HEK293T (cell line): Measurements from ENCODE around the gene EPB41L2.

Experiments
- CTCF ChIA-PET: fragments of 350-600 bp; formaldehyde crosslinking; extraction: SDS; loops from one replicate; lab custom pipeline; 2021; ENCODE audit warnings: antibody characterized with exemption, inconsistent platforms; lab: Yijun Ruan, JAX
- POLR2A ChIA-PET: fragments of 350-600 bp; formaldehyde crosslinking; extraction: SDS; loops from one replicate; lab custom pipeline; 2020; ENCODE audit warnings: antibody characterized with exemption, inconsistent platforms; lab: Yijun Ruan, JAX
- DNase-seq: peaks from one replicate; pipeline ENCODE4 v3.0.0; 2012; ENCODE audit warnings: mixed read lengths; ENCODE audit errors: extremely low spot score
- ARNT ChIP-seq: fragments of 450-650 bp; IDR thresholded peaks from 2 replicates; pipeline ENCODE4 v1.6.1; 2017; ENCODE audit warnings: mild to moderate bottlenecking
- BHLHE40 ChIP-seq: fragments of 450-650 bp; IDR thresholded peaks from 2 replicates; pipeline ENCODE4 v1.6.1; 2016; ENCODE audit warnings: mild to moderate bottlenecking, moderate library complexity, borderline replicate concordance
- CTBP1 ChIP-seq: fragments of 450-650 bp; IDR thresholded peaks from 2 replicates; pipeline ENCODE4 v1.6.1; 2016; ENCODE audit warnings: borderline replicate concordance
- ELF4 ChIP-seq: fragments of 450-650 bp; IDR thresholded peaks from 2 replicates; pipeline ENCODE4 v1.6.1; 2017; ENCODE audit warnings: antibody characterized with exemption
- FOXA1 ChIP-seq: fragments of 450-650 bp; IDR thresholded peaks from 2 replicates; pipeline ENCODE4 v1.6.1; 2016; ENCODE audit warnings: mild to moderate bottlenecking
- FOXK2 ChIP-seq: fragments of 450-650 bp; IDR thresholded peaks from 2 replicates; pipeline ENCODE4 v1.6.1; 2016; ENCODE audit warnings: mild to moderate bottlenecking
- FOXM1 ChIP-seq: fragments of 450-650 bp; IDR thresholded peaks from 2 replicates; pipeline ENCODE4 v1.6.1; 2017; ENCODE audit warnings: mild to moderate bottlenecking, borderline replicate concordance
- HDGF ChIP-seq: fragments of 450-650 bp; IDR thresholded peaks from 2 replicates; pipeline ENCODE4 v1.6.1; 2017; ENCODE audit warnings: antibody characterized with exemption, borderline replicate concordance
- L3MBTL2 ChIP-seq: fragments of 450-650 bp; conservative IDR thresholded peaks from 2 replicates; pipeline ENCODE4 v1.6.1; 2016; ENCODE audit warnings: mild to moderate bottlenecking
- LEF1 ChIP-seq: fragments of 450-650 bp; IDR thresholded peaks from 2 replicates; pipeline ENCODE4 v1.6.1; 2017; ENCODE audit warnings: mild to moderate bottlenecking, borderline replicate concordance
- NFRKB ChIP-seq: fragments of 450-650 bp; IDR thresholded peaks from 2 replicates; pipeline ENCODE4 v1.6.1; 2016; ENCODE audit warnings: mild to moderate bottlenecking, moderate library complexity
- SP1 ChIP-seq: fragments of 450-650 bp; IDR thresholded peaks from 2 replicates; pipeline ENCODE4 v1.6.1; 2017
- SUZ12 ChIP-seq: fragments of 450-650 bp; IDR thresholded peaks from 2 replicates; pipeline ENCODE4 v1.6.1; 2016; ENCODE audit warnings: mild to moderate bottlenecking
- TARDBP ChIP-seq: fragments of 450-650 bp; IDR thresholded peaks from 2 replicates; pipeline ENCODE4 v1.6.1; 2016
- ZNF384 ChIP-seq: fragments of 450-650 bp; IDR thresholded peaks from 2 replicates; pipeline ENCODE4 v1.6.1; 2016
- TF ChIP-seq, protein P1 (sequence below): fragments of 450-650 bp; IDR thresholded peaks from 2 replicates; pipeline ENCODE4 v1.6.1; 2016

Gene EPB41L2

DNA sequence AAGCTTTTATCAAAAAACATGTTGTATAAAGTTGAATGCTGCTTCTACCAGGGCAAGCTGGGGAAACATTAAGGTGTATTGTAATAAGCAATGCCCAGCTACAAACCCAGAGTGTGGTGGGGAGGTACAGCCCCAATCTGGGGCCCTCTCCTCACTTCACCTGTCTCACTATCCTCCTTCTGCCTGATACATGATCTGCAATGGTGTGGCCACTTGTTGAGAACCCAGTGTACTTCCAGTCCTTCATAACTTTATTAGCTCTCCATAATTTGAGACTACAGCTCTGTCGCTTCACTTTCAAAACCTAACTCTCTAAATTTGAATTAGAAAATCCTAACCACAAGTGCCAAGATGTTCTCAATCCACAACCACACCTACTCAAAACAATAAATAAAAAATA, 84.9 kb downstream of the EPB41L2 start:
- TF ChIP-seq SP1, result no peak
- TF ChIP-seq FOXM1, result no peak
- TF ChIP-seq CTBP1, result no peak
- no peak for TF ChIP-seq FOXA1
- no peak for TF ChIP-seq TARDBP
- no peak for TF ChIP-seq FOXK2
- TF ChIP-seq NFRKB, result no peak
- TF ChIP-seq ELF4, result no peak
- TF ChIP-seq SUZ12, result no peak
- no peak for DNase-seq
- POLR2A ChIA-PET, result interaction anchor here (0.6 kb wide), 1 partner anchor 17 kb away, joined by 3 read pairs; no protein-coding TSS in a partner anchor
- CTCF ChIA-PET, result interaction anchor here (0.6 to 0.7 kb wide), 2 partner anchors 10 to 373 kb away, joined by 3 read pairs; no protein-coding TSS in a partner anchor

DNA sequence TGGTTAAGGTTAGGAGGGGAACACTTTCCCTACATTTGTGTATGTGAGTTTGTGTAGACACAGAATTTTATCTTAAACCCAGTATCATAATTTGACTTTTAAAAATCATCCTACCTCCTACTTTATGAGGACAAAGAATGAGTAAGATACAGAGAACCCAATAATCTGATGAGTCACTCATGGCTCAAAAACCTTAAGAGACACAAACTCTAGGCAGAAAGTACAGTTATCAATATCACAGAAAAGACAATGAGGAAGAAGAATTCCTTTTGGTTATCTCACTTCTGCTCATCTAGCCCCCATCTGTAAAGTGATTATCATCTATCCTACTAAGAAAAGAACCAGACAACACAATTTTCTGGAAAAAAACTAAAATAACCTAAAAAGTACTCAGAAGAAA, 87.7 kb downstream of the EPB41L2 start:
- CTCF ChIA-PET, result no interaction called here
- no peak for TF ChIP-seq FOXK2
- TF ChIP-seq L3MBTL2, result no peak
- TF ChIP-seq, protein P1, sequence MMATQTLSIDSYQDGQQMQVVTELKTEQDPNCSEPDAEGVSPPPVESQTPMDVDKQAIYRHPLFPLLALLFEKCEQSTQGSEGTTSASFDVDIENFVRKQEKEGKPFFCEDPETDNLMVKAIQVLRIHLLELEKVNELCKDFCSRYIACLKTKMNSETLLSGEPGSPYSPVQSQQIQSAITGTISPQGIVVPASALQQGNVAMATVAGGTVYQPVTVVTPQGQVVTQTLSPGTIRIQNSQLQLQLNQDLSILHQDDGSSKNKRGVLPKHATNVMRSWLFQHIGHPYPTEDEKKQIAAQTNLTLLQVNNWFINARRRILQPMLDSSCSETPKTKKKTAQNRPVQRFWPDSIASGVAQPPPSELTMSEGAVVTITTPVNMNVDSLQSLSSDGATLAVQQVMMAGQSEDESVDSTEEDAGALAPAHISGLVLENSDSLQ, result no peak
- no peak for TF ChIP-seq LEF1
- TF ChIP-seq ELF4, result no peak
- TF ChIP-seq NFRKB, result no peak
- no peak for TF ChIP-seq HDGF
- no peak for TF ChIP-seq SUZ12
- TF ChIP-seq BHLHE40, result no peak
- TF ChIP-seq ARNT, result no peak
- TF ChIP-seq CTBP1, result no peak
- TF ChIP-seq ZNF384, result no peak
- no peak for TF ChIP-seq FOXA1
- no peak for TF ChIP-seq SP1
- no peak for TF ChIP-seq TARDBP
- TF ChIP-seq FOXM1, result no peak
- POLR2A ChIA-PET, result no interaction called here
- DNase-seq, result no peak

DNA sequence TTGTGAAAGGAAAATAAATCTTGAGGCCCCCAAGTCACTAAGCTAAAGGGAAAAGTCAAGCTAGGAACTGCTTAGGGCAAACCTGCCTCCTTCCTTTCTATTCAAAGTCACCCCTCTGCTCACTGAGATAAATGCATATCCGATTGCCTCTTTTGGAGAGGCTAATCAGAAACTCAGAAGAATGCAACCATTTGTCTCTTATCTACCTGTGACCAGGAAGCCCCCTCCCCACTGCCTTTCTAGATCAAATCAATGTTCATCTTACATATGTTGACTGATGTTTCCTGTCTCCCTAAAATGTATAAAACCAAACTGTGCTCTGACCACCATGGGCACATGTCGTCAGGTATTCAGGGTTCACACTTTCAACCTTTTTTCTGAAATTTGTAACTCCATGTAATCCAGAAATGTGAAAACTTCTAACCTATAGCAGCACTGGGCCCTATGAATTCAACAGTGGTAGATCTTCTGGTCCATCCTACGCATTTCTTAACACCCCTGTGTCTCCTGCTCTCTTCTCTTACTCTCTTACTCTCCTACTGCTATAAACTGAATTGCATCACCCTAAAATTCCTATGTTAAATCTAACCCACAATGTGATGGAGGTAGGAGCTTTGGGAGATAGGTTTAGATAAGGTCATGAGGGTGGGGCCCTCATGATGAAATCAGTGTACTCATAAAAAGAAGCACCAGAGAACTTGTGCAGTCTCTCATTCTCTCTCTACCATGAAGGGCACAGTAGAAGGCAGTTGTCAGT, 89.3 kb downstream of the EPB41L2 start:
- ChIA-PET CTCF (no interaction called here), POLR2A (no interaction called here)
- no peak for DNase-seq
- TF ChIP-seq, protein P1, result no peak
- TF ChIP-seq CTBP1 (no peak), SP1 (no peak)

DNA sequence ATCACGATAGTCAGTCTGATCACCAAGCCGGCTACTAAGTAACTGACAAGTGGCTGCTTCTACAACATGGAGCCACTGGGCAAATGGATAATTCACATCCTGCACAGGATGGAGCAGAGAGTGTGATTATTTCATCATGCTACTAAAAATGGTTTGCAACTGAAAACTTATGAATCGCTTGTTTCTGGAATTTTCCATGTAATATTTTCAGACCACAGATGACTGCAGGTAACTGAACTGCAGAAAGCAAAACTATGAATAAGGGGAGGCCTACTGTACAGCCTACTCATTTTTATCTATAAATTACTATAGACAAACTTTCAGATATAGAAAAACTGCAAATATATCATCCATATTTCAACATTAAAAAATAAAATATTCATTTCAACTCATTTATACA, 91.5 kb downstream of the EPB41L2 start:
- POLR2A ChIA-PET, result no interaction called here
- CTCF ChIA-PET, result no interaction called here
- DNase-seq, result no peak
- no peak for TF ChIP-seq SUZ12
- no peak for TF ChIP-seq L3MBTL2
- no peak for TF ChIP-seq ARNT
- no peak for TF ChIP-seq HDGF
- TF ChIP-seq TARDBP, result no peak
- TF ChIP-seq BHLHE40, result no peak
- no peak for TF ChIP-seq FOXM1
- no peak for TF ChIP-seq ELF4
- TF ChIP-seq, protein P1, result no peak
- TF ChIP-seq CTBP1, result no peak
- TF ChIP-seq ZNF384, result no peak
- no peak for TF ChIP-seq SP1
- no peak for TF ChIP-seq FOXK2
- no peak for TF ChIP-seq NFRKB
- TF ChIP-seq FOXA1, result no peak
- TF ChIP-seq LEF1, result no peak

DNA sequence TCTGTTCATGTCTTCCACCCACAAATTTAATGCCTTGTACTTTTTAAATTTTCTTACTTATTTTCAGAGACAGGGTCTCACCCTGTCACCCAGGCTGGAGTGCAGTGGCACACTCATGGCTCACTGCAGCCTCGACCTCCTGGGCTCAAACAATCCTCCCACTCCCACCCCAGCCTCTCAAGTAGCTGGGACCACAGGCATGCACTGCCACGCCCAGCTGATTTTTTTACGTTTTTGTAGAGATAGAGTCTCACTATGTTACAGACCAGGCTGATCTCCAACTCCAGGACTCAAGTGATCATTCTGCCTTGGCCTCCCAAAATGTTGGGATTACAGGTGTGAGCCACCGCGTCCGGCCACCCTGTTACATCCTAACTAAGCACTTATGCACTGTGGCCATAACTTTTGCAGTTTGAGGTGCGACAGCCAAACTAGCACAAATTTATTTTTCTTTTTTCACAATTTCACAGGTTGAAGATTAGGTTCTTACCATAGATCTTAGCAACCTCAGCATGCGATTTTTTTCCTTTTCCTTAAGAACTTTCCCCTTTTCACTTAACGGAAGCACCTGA, 92.1 kb downstream of the EPB41L2 start:
- ChIA-PET CTCF (no interaction called here), POLR2A (no interaction called here)
- DNase-seq, result no peak
- TF ChIP-seq NFRKB (no peak), HDGF (no peak), SUZ12 (no peak), ARNT (no peak), FOXA1 (no peak), SP1 (no peak), CTBP1 (no peak), TARDBP (no peak), ZNF384 (no peak), ELF4 (no peak), L3MBTL2 (no peak), FOXK2 (no peak), FOXM1 (no peak), LEF1 (no peak), BHLHE40 (no peak)
- TF ChIP-seq, protein P1, result no peak
